Skin of body (tissue), 2 donors: Measurements from ENCODE around the gene RGMB. TPM values are rescaled to one million over a fixed set of nuclear protein-coding genes. Genes with fewer than 3 reads are reported as not detected.
A peak's percentile ranks its signal among the peaks of the same experiment; 100 is the strongest.
"Not testable (repeated sequence)": the region's sequence is repeated elsewhere in the genome, so short reads cannot be mapped to it uniquely, and the experiment has no call there.

ENCODE experiments used
- DNase-seq: peaks from one replicate; lab custom pipeline; 2025; lab: John Stamatoyannopoulos, UW
- total RNA-seq: library from RNA; depleted of rRNA; stranded (reverse); fragments of >200 nt; gene quantifications from one replicate; pipeline ENCODE4 v1.2.3, GENCODE V29; 2014

RGMB gene, protein sequence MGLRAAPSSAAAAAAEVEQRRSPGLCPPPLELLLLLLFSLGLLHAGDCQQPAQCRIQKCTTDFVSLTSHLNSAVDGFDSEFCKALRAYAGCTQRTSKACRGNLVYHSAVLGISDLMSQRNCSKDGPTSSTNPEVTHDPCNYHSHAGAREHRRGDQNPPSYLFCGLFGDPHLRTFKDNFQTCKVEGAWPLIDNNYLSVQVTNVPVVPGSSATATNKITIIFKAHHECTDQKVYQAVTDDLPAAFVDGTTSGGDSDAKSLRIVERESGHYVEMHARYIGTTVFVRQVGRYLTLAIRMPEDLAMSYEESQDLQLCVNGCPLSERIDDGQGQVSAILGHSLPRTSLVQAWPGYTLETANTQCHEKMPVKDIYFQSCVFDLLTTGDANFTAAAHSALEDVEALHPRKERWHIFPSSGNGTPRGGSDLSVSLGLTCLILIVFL
- 25.3 TPM for total RNA-seq

DNA sequence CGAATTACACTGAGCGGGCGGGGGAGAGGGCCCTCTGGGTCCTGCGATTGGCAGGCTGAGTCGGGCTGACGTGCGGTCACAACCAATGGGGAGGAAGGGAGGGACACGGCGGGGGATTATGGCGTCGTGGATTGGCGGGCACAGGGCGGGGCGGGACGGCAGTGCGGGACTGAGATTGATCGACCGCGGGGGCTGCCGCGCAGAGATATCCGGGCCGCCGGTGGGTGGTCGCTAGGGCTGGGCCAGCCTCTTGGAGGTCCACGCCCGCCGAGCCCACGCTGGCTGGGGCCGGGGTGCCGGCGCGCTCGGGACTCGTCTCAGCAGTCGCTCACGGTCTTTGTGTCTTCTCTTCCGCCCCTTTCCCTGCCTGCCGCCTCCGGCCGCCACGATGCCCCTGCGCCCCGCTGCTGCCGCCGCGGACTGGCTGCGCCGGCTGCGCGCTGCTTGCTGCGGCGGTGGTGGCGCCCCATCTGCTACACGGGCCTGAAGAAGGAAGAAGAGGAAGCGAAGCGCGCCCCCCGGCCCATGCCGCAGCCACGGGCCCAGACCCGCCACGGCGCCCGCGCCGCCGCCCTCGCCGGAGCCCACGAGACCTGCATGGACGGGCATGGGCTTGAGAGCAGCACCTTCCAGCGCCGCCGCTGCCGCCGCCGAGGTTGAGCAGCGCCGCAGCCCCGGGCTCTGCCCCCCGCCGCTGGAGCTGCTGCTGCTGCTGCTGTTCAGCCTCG is at the start of gene RGMB:
Gene RGMB (plus strand): TSS at position 200 of the 728 bp plus-strand sequence. CDS start 408 bp downstream, at position 608.
- peak; percentile 100 for DNase-seq

- no peak for DNase-seq
These were observed 47.2 kb upstream of the RGMB start for GRCh38 chr5:98726258-98726657.

DNA sequence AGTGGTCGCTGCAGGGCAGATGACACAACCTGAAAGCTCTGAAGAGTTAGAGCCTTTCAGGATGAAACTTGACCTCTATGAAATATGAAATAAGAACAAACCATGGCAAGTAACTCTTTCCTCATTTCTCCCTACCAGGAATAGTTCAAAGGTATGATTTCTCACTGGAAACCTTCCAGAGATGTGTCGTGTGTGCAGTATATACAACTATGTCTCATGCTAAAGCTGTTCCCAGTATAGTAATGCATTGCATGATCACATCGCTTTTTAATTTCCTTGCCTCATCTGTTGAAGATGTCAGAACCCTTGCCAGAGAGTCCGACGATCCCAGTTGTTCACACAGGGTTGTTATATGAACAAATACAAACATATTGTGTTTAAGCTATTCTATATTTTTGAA is 45.8 kb upstream of the RGMB start:
- DNase-seq = no peak

GRCh38 chr5:98734646-98735045 is 38.8 kb upstream of the RGMB start:
- no peak for DNase-seq

DNA sequence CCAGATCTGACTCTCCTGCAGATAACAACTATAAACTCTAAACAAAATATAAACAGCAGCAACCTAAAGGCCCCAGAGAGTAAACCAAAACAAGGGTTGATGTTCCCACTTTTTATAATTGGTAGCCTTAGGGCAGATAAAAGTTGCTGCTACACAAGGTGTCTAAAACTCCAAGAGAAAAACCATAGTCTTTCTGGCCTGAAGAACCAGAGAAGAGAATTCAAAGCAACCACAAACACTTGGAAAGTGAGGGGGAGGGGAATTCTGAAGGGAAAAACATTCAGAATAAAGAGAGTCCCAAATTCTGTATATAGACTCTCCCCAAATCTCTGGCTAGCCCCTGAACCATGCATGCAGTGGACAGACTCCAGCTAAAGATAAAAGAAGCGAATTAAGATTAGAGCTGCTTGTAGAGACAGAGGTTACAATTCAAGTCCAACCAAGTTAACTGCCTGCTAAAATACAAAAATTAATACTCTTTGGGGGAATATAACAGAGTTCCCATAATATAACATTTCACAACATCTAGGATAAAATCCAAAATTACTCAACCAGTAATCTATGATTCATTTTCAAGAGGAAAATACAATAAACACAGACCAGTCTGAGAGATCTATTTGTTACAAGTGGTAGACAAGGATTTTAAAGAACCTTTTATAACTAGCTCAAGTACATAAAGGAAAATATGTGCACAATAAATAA is 37.5 kb upstream of the RGMB start:
- DNase-seq = no peak

DNA sequence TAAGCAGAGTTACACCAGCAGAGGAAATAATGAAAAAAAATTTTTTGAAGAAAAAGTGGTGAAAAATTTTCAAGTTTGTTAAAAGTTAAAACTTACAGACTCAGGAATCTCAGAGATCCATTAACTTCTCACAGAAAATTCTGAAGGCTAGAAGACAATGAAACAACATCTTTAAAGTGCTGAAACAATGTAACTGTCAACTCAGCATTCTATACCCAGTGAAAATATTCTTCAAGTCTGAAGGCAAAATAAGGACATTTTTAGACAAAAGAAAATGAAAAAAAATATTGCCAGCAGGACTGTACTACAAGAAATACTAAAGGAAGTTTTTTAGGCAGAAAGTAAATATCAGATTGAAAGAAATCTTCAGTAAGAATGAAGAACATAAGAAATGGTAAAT is 36.7 kb upstream of the RGMB start:
- DNase-seq = no peak

DNA sequence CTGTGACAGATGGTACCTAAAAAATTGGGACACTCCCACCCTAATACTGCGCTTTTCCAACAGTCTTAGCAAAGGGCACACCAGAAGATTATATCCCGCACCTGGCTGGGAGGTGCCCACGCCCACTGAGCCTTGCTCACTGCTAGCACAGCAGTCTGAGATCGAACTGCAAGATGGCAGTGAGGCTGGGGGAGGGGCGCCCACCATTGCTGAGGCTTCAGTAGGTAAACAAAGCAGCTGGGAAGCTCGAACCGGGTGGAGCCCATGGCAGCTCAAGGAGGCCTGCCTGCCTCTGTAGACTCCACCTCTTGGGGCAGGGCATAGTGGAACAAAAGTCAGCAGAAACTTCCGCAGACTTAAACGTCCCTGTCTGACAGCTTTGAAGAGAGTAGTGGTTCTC is 36.0 kb upstream of the RGMB start:
- DNase-seq = not testable (repeated sequence)

DNA sequence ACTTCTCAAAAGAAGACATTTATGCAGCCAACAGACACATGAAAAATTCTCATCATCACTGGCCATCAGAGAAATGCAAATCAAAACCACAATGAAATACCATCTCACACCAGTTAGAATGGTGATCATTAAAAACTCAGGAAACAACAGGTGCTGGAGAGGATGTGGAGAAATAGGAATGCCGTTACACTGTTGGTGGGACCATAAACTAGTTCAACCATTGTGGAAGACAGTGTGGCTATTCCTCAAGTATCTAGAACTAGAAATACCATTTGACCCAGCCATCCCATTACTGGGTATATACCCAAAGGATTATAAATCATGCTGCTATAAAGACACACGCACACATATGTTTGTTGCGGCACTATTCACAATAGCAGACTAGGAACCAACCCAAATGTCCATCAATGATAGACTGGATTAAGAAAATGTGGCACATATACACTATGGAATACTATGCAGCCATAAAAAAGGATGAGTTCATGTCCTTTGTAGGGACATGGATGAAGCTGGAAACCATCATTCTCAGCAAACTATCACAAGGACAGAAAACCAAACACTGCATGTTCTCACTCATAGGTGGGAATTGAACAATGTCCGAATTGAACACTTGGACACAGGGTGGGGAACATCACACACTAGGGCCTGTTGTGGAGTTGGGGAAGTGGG is 34.8 kb upstream of the RGMB start:
- not testable (repeated sequence) for DNase-seq

GRCh38 chr5:98741926-98742325 is 31.5 kb upstream of the RGMB start:
- DNase-seq = no peak

- no peak for DNase-seq
These were observed 30.9 kb upstream of the RGMB start for GRCh38 chr5:98742396-98743073.

DNA sequence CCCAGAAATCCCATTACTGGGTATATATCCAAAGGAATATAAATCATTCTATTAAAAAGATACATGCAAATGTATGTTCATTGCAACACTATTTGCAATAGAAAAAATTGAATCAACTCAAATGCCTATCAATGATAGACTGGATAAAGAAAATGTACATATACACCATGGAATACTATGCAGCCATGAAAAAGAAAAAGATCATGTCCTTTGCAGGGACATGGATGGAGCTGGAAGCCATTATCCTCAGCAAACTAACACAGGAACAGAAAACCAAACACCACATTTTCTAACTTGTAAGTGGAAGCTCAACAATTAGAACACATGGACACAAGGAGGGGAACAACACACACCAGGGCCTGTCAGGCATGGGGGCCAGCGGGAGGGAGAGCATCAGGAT is 25.2 kb upstream of the RGMB start:
- not testable (repeated sequence) for DNase-seq

DNA sequence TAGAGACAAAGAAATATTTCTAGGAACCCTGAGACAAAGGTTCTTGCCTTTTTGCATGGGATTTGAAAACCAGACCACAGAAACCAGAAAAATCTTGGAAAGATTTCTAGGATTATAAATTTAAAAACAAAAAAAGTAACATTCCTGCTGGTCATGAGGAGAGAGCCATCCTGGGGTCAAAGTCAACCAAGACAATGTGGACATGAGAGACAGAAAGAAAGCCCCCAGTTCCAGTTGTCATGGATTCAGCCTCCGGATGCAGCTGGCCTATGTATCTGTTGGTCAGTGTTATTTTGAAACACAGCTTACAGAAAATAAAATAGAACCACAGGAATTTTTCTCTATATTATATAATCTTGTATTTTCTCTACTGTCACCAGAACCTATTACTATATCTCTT is 24.4 kb upstream of the RGMB start:
- DNase-seq = no peak

DNA sequence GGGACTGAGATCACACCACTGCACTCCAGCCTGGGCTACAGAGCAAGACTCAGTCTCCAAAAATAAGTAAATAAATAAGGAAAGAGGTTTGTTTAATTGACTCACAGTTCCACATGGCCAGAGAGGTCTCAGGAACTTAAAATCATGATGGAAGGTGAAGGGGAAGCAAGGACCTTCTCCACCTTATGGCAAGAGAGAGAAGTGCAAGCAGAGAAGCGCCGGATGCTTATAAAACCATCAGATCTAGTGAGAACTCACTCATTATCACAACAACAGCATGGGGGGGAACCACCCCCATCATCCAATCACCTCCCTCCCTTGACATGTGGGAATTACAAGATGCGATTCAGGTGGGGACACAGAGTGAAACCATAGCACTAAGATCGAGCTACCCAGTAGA is 22.8 kb upstream of the RGMB start:
- no peak for DNase-seq

GRCh38 chr5:98752331-98752730 is 21.1 kb upstream of the RGMB start:
- DNase-seq = not testable (repeated sequence)

DNA sequence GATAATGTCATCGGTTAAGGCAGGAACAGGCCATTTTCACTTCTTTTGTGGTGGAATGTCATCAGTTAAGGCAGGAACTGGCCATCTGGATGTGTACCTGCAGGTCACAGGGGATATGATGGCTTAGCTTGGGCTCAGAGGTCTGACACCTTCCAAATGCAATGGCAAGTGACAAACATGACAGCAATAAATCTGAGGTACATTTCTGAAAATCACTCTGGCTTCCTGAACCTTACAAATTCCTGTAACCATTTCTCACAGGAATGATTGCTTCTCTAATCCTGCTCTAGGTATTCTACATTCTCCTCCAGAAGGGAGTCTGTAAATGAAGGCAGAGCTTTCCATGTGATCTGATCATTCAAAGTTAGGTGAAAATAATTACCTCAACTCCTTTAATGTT is 20.7 kb upstream of the RGMB start:
- not testable (repeated sequence) for DNase-seq

DNA sequence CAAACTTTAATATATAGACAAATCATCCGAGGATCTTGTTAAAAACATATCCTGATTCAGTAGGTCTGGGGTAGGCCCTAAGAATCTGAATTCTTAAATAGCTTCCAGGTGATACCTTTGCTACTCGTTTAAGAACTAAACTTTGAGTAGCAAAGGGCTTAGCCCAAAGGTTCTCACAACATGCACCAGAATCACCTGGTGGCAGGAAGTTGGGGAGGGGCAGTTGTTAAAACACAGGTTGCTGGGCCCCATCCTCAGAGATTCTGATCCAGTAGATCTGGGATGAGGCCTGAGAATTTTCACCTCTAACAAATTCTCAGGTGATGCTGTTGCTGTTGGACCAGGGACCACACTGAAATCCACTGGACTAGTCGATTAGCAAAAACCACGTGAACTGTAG is 20.0 kb upstream of the RGMB start:
- DNase-seq = no peak

DNA sequence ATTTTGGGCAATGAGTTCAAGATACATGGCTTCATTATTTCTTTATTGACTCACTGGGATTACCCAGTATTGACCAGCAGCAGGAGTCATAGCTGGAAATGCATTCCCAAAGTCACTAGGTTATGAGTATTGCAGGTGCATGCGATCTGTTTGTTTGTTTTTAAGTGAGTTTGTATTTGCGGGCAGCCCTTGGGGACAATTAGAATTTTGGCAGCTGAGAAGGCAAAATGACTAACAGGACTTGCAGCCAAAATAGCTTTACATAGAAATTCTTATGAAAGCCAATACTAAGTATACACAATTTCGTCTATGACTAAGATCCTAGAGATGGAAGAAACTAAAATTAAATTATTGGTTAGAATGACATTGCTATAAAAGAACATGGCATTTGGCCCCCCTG is 18.1 kb upstream of the RGMB start:
- DNase-seq = no peak

DNA sequence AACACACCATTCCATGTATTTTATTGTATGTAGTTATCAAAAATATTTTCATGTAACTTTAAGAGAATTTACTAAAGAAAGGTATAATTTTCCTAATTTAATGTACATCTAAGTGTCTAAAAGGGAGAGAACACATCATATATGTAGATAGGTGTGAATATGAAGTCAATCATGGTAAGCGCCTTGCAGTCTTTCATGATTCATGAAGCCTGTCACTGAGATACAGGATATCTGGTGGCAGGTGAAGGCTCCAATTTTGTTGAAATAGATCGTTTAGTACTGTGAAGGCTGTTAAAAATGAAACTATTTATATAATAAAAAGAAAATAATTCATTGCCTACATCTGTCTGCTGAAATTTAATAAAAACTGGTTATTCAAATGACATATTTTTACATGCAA is 15.5 kb upstream of the RGMB start:
- DNase-seq = no peak

DNA sequence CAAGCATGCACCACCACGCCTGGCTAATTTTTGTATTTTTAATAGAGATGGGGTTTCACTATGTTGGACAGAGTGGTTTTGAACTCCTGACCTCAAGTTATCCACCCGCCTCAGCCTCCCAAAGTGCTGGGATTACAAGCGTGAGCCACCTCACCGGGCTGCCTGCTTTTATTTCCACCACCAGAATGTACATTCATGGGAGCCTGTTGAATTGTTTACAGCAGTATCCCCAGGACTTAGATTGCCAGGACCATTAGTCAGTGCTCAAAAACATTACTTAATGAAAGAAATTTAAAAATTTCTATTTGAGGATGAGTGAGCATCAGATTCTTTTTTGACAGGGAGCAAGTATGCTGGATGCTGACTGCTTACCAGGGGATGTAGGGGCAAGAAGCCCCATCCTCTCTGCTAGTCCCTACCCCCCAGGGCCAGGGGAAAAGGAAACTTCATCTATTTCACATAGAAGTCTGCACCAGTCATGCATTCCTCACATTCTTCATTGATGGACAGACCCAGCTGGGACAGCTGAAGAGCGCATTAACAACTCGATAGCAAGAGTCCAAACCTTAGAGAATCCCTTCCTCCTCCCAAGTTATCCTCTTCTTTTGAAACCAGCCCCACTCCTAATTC is 10.3 kb upstream of the RGMB start:
- DNase-seq = no peak

- no peak for DNase-seq
These were observed 7.6 kb upstream of the RGMB start for GRCh38 chr5:98765815-98766214.

DNA sequence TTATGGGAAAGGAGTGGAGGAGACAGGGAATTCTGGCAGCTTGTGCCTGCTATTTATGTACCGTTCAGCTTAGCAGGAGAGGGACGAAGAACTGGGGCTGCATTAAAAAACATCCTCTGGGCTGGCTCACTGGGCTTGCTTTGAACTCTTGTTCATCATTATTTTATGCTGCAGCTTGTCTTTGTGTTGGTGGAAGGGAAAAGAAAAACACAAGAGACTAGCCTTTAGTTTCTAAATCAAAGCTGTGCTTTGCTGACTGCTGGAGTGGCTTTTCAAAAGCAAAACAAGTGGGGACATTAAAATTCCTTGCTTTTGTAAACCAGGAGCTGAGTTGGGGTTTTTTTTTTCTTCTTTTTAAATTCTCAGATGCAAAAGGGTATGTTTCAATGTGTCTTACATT is 5.9 kb upstream of the RGMB start:
- peak; percentile 15 for DNase-seq
